Ishikawa (cell line): Measurements from ENCODE around the gene RTN4R.
A peak's percentile ranks its signal among the peaks of the same experiment; 100 is the strongest.

Experiments used
- CEBPB ChIP-seq: IDR thresholded peaks from 2 replicates; pipeline ENCODE4 v1.6.1; 2012
- CREB1 ChIP-seq: IDR thresholded peaks from 2 replicates; pipeline ENCODE4 v1.6.1; 2012; ENCODE audit warnings: low read depth
- EGR1 ChIP-seq: IDR thresholded peaks from 2 replicates; pipeline ENCODE4 v1.6.1; 2012
- EP300 ChIP-seq: IDR thresholded peaks from 2 replicates; pipeline ENCODE4 v1.6.1; 2012; ENCODE audit warnings: borderline replicate concordance
- FOXM1 ChIP-seq: IDR thresholded peaks from 2 replicates; pipeline ENCODE4 v1.6.1; 2012; ENCODE audit warnings: low read depth, borderline replicate concordance
- NFIC ChIP-seq: IDR thresholded peaks from 2 replicates; pipeline ENCODE4 v1.6.1; 2012
- RAD21 ChIP-seq: IDR thresholded peaks from 2 replicates; pipeline ENCODE4 v1.6.1; 2012; ENCODE audit warnings: low read depth
- REST ChIP-seq: IDR thresholded peaks from 2 replicates; pipeline ENCODE4 v1.6.1; 2012; ENCODE audit warnings: low read depth, mild to moderate bottlenecking
- TAF1 ChIP-seq: IDR thresholded peaks from 2 replicates; pipeline ENCODE4 v1.6.1; 2012; ENCODE audit warnings: low read depth, mild to moderate bottlenecking
- TCF12 ChIP-seq: IDR thresholded peaks from 2 replicates; pipeline ENCODE4 v1.6.1; 2012; ENCODE audit warnings: low read depth
- TEAD4 ChIP-seq: IDR thresholded peaks from 2 replicates; pipeline ENCODE4 v1.6.1; 2012
- USF1 ChIP-seq: IDR thresholded peaks from 2 replicates; pipeline ENCODE4 v1.6.1; 2012
- YY1 ChIP-seq: IDR thresholded peaks from 2 replicates; pipeline ENCODE4 v1.6.1; 2012; ENCODE audit warnings: low read depth
- ZBTB7A ChIP-seq: IDR thresholded peaks from 2 replicates; pipeline ENCODE4 v1.6.1; 2012; ENCODE audit warnings: low read depth
- TF ChIP-seq, protein P1 (sequence below): IDR thresholded peaks from 2 replicates; pipeline ENCODE4 v1.6.1; 2012

The RTN4R gene

DNA sequence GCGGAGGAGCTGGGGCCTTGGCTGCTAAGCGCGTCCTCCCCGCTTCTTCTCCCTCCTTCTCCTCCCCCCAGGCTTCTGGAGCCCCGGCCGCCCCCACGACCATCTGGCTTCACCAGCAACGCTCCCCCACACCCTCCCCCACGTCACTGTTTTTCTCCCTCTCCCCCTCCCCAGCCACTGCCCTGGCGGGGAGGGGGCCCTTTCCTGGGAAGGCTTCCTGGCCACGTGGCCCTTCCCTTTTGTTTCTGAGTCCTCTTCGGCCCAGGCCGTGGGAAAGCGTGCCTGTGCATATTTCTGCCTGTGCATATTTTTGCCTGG lies 27.7 kb downstream of the RTN4R start:
- TF ChIP-seq CEBPB = no peak
- TF ChIP-seq EP300 = no peak
- no peak for TF ChIP-seq TCF12
- no peak for TF ChIP-seq NFIC
- TF ChIP-seq RAD21 = no peak
- TF ChIP-seq, protein P1, sequence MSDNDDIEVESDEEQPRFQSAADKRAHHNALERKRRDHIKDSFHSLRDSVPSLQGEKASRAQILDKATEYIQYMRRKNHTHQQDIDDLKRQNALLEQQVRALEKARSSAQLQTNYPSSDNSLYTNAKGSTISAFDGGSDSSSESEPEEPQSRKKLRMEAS = no peak
- no peak for TF ChIP-seq REST
- TF ChIP-seq ZBTB7A = no peak
- TF ChIP-seq TEAD4 = no peak
- no peak for TF ChIP-seq TAF1
- TF ChIP-seq YY1 = no peak

- TF ChIP-seq NFIC (no peak), USF1 (no peak)
These were observed 28.3 kb downstream of the RTN4R start for GRCh38 chr22:20239676-20240446.

- no peak for TF ChIP-seq CEBPB
- TF ChIP-seq ZBTB7A = no peak
- TF ChIP-seq EP300 = no peak
- no peak for TF ChIP-seq NFIC
- TF ChIP-seq YY1 = no peak
- no peak for TF ChIP-seq TEAD4
- TF ChIP-seq TAF1 = no peak
- no peak for TF ChIP-seq EGR1
- no peak for TF ChIP-seq RAD21
- TF ChIP-seq, protein P1 = no peak
- TF ChIP-seq TCF12 = no peak
- TF ChIP-seq USF1 = no peak
- TF ChIP-seq CREB1 = no peak
- TF ChIP-seq REST = no peak
- no peak for TF ChIP-seq FOXM1
These were observed 29.0 kb downstream of the RTN4R start for GRCh38 chr22:20238901-20239675.

GRCh38 chr22:20238536-20238900 lies 29.6 kb downstream of the RTN4R start:
- TF ChIP-seq TCF12 (no peak), YY1 (no peak), RAD21 (peak; percentile 77)

DNA sequence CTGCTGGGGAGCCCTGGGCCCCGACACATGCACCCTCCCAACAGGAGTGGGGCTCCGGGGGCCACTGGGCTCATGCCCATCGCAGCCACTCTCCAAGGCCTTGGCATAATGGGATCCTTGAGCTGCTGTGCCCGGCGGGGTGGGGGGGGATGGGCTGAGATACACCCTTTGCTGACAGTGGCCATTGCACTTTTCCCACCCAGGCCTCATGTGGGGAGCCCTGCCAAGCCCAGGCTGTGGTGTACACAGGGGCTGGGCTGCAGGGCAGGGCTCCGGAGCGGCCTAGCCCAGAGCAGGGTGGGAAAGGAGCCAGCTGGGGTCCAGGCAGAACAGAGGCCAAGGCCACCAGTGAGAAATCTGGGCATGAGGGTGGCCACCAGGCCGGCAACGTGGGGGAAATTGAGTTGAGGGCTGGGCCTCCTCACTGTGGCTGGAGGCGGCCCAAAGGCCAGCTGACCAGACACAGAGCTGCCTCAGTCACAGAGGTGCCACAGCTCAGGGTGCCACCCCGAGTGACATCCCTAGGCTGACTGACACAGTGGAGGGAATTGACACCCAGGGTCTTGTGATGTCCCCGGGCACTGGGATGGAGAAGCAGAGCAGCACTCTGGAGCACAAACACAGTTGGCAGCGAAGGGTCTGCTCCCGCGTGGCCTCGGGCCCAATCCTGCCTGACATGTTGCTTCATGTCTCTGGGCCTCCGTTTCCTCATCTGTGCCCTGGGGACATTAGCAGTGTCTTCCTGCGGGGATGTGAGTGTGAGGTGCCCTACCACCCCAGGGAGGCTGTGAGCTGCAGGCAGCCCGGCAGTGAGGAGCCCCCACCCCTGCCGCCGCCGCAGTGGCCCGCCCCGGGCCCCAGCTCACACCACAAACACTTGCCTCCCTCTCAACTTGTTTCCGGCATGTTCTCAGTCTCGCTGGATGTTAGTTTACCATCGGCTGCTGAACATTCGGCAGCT lies 30.4 kb downstream of the RTN4R start:
- TF ChIP-seq YY1 (no peak), TEAD4 (no peak), TCF12 (no peak), ZBTB7A (no peak), REST (no peak), CEBPB (no peak), EP300 (no peak)
